Panc1 (cell line): ENCODE results near the gene CYP11A1.

Source experiments
- CTCF ChIP-seq: fragments of 450-650 bp; IDR thresholded peaks from 2 replicates; pipeline ENCODE4 v1.5.1; 2017; ENCODE audit warnings: mild to moderate bottlenecking
- POLR2AphosphoS5 ChIP-seq: IDR thresholded peaks from 2 replicates; pipeline ENCODE4 v1.6.1; 2012; ENCODE audit warnings: mild to moderate bottlenecking, low read depth, low read length, moderate library complexity
- REST ChIP-seq, 2 experiments: IDR thresholded peaks; 2 replicates each; pipeline ENCODE4 v1.6.1; 2011 to 2012; ENCODE audit warnings: low read depth in 2 of 2, control low read depth in 1 of 2, low read length in 1 of 2, mild to moderate bottlenecking in 1 of 2, moderate library complexity in 1 of 2; ENCODE audit not compliant: insufficient read depth in 1 of 2
- TCF7L2 ChIP-seq: IDR thresholded peaks from 2 replicates; pipeline ENCODE4 v1.6.1; 2011; ENCODE audit warnings: mild to moderate bottlenecking, low read depth, low read length, inconsistent platforms

- TF ChIP-seq CTCF (no peak), POLR2AphosphoS5 (no peak), REST (IDR thresholded peaks at IDR 0.05; ENCODE audit: insufficient read depth in 1 of 2, low read depth in 2 of 2, low read length in 1 of 2) (no peak), TCF7L2 (no peak)
Observed at GRCh38 chr15:74387141-74387541, 19.7 kb upstream of the CYP11A1 start.
